Smooth muscle cell (in vitro differentiated cells): ENCODE measurements around the gene CRYBB3. TPM values are rescaled to one million over a fixed set of nuclear protein-coding genes. Genes with fewer than 3 reads are reported as not detected.

Experiments used
- DNase-seq: peaks from one replicate; lab custom pipeline; 2025; ENCODE audit not compliant: unreplicated experiment; lab: John Stamatoyannopoulos, UW
- H2AFZ ChIP-seq: fragments of 200-600 bp; sonication (generic); 2 replicates; pipeline ENCODE4 v1.6.0; 2016; ENCODE audit warnings: antibody characterized with exemption, low read depth, mild to moderate bottlenecking
- H3F3A ChIP-seq: fragments of 200-600 bp; sonication (generic); 2 replicates; pipeline ENCODE4 v1.6.0; 2017; ENCODE audit warnings: antibody characterized with exemption, low read depth
- H3K27ac ChIP-seq: fragments of 200-600 bp; sonication (generic); 2 replicates; pipeline ENCODE4 v1.5.1; 2016; ENCODE audit warnings: low read depth, mild to moderate bottlenecking
- H3K27me3 ChIP-seq: fragments of 200-600 bp; sonication (generic); 2 replicates; pipeline ENCODE4 v1.6.1; 2016; ENCODE audit warnings: low read depth, mild to moderate bottlenecking
- H3K36me3 ChIP-seq: fragments of 200-600 bp; sonication (generic); 2 replicates; pipeline ENCODE4 v1.5.1; 2016; ENCODE audit warnings: low read depth
- H3K4me1 ChIP-seq: fragments of 200-600 bp; sonication (generic); 2 replicates; pipeline ENCODE4 v1.5.1; 2016; ENCODE audit warnings: low read depth
- H3K4me2 ChIP-seq: fragments of 200-600 bp; sonication (generic); 2 replicates; pipeline ENCODE4 v1.6.0; 2016; ENCODE audit warnings: mild to moderate bottlenecking
- H3K4me3 ChIP-seq: fragments of 200-600 bp; sonication (generic); 2 replicates; pipeline ENCODE4 v1.5.1; 2016; ENCODE audit warnings: mild to moderate bottlenecking
- H3K79me2 ChIP-seq: fragments of 200-600 bp; sonication (generic); 2 replicates; pipeline ENCODE4 v1.6.0; 2016; ENCODE audit warnings: low read depth, mild to moderate bottlenecking
- H3K9ac ChIP-seq: fragments of 200-600 bp; sonication (generic); 2 replicates; pipeline ENCODE4 v1.6.0; 2016; ENCODE audit warnings: low read depth
- H3K9me3 ChIP-seq: fragments of 200-600 bp; sonication (generic); replicated peaks from 2 replicates; pipeline ENCODE4 v1.5.1; 2016; ENCODE audit warnings: low read depth
- H4K20me1 ChIP-seq: fragments of 200-600 bp; sonication (generic); 2 replicates; pipeline ENCODE4 v1.6.0; 2016; ENCODE audit warnings: low read depth
- WGBS: methylation state at CpG from one replicate; pipeline ENCODE4 v1.1.7; 2016; ENCODE audit warnings: low lambda C conversion rate; 5-methylcytosine and 5-hydroxymethylcytosine counted together
- polyA plus RNA-seq: library from polyadenylated mRNA; unstranded; fragments of >200 nt; fragmentation: Nextera tagmentation; extraction: Ambion mirVana; gene quantifications from 2 replicates; pipeline ENCODE4 v1.2.1, GENCODE V29; 2016
- total RNA-seq: library from RNA; depleted of rRNA; stranded (reverse); fragments of >200 nt; gene quantifications from 2 replicates; pipeline ENCODE4 v1.2.3, GENCODE V29; 2014
- TF ChIP-seq, protein P1 (sequence below): fragments of 200-600 bp; sonication (generic); IDR thresholded peaks from 2 replicates; pipeline ENCODE4 v1.5.1; 2017; ENCODE audit warnings: borderline replicate concordance, mild to moderate bottlenecking, antibody characterized with exemption; ENCODE audit not compliant: insufficient read depth, poor library complexity, severe bottlenecking

CRYBB3 gene
- total and polyA plus RNA-seq, 2 experiments from 2014 or later, result not detected

DNA sequence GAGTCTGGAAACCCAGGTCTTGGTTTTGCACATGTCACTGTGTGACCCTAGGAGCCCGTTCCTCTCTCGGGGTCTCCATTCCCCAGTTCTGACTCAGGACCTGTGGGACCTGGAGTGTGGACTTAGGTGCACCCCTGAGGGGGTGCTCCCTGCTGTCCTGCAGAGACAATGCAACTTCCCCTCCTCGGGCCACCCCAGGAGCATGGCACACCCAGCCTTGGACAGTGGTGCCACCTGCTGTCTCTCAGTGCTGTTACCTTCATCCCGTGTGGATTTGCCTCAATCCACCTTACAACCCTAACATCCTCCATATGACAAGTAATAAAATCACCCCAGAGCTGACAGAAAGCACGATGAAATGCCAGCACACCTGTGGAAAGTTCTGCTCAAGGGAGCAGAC lies 27.5 kb upstream of the CRYBB3 start:
- no peak overlapping the region for H3K4me3 ChIP-seq
- no peak for DNase-seq
- H3K4me1 ChIP-seq, result no peaks in the 10 kb centered on the region
- no peaks in the 10 kb centered on the region for H3K79me2 ChIP-seq
- no peaks in the 10 kb centered on the region for H3K9me3 ChIP-seq
- H3K36me3 ChIP-seq, result no peaks in the 10 kb centered on the region
- 75% methylated on average over 5 of the region's 5 CpGs for WGBS
- H3K27ac ChIP-seq, result no peak overlapping the region
- no peak overlapping the region for H3K9ac ChIP-seq
- no peaks in the 10 kb centered on the region for H3F3A ChIP-seq
- H4K20me1 ChIP-seq, result peaks cover 8% of the 10 kb centered on the region
- H3K4me2 ChIP-seq, result no peak overlapping the region
- TF ChIP-seq, protein P1, sequence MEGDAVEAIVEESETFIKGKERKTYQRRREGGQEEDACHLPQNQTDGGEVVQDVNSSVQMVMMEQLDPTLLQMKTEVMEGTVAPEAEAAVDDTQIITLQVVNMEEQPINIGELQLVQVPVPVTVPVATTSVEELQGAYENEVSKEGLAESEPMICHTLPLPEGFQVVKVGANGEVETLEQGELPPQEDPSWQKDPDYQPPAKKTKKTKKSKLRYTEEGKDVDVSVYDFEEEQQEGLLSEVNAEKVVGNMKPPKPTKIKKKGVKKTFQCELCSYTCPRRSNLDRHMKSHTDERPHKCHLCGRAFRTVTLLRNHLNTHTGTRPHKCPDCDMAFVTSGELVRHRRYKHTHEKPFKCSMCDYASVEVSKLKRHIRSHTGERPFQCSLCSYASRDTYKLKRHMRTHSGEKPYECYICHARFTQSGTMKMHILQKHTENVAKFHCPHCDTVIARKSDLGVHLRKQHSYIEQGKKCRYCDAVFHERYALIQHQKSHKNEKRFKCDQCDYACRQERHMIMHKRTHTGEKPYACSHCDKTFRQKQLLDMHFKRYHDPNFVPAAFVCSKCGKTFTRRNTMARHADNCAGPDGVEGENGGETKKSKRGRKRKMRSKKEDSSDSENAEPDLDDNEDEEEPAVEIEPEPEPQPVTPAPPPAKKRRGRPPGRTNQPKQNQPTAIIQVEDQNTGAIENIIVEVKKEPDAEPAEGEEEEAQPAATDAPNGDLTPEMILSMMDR, result no peak
- H3K27me3 ChIP-seq, result no peaks in the 10 kb centered on the region
- no peak overlapping the region for H2AFZ ChIP-seq

DNA sequence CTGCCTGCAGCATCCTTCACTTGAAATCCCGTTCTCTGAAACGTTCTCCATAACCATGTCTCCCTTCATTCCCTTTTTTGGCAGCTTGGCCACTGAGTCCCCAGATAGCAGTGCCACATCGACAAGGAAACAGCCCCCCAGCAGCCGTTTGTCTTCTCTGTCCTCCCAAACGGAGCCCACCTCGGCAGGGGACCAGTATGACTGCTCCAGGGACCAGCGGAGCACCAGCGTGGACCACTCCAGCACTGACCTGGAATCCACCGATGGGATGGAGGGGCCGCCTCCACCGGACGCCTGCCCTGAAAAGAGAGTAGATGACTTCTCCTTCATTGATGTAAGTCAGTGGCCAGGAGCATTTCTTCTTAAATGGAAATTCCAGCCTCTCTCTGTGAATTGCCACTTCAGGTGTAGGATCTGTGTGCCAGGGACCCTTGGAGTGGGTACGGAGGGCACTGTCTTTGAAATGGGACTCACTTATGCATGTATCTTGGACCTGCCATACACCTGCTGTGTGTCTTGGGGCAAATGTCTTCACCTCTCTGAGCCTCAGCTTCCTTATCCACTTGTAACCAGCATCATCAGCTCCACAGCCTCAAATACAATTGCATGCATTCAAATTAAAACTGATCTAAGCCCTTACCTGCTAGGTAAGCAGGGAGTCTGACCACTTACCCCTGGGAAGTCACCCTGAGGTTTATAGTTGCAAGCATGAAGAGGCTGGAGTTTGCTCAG lies 25.3 kb upstream of the CRYBB3 start:
- WGBS, result 97% methylated on average over 13 of the region's 13 CpGs
- Histone ChIP-seq H4K20me1 (peaks cover 1% of the 10 kb centered on the region), H3F3A (no peaks in the 10 kb centered on the region), H3K79me2 (no peaks in the 10 kb centered on the region), H3K9ac (no peak overlapping the region), H2AFZ (no peak overlapping the region), H3K27me3 (no peaks in the 10 kb centered on the region), H3K9me3 (no peaks in the 10 kb centered on the region), H3K4me2 (no peak overlapping the region), H3K4me1 (no peaks in the 10 kb centered on the region), H3K36me3 (no peaks in the 10 kb centered on the region), H3K27ac (no peak overlapping the region), H3K4me3 (no peak overlapping the region)
- TF ChIP-seq, protein P1, result no peak
- DNase-seq, result no peak

DNA sequence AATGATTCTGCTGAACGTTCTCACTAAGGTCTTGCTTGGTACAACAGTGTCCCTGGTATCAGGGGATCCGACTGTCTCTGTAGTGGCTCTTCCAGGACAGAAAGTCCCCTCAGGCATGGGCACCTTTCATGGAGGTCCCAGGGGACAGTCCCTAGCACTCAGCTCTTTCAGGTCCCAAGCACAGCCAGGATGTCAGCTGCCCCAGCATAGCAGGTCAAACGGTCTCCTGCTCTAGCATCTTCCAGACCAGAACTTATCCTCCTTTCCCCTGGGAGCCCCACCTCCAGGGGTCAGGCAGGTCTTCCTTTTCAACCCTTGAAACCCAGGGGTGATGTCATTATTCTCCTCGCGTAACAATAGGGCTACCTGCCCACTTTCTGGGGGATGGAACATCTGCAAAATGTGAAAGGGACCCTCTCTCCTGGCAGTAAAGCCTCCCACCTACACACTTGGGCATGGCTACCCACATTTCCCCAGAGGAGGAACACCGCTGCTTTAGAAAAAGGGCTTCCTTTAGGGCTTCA lies 24.7 kb upstream of the CRYBB3 start:
- no peaks in the 10 kb centered on the region for H3K27me3 ChIP-seq
- H3K27ac ChIP-seq, result no peak overlapping the region

More for the DNA sequence above, 24.7 kb upstream of the CRYBB3 start:
- H3K9me3 ChIP-seq, result no peaks in the 10 kb centered on the region
- H2AFZ ChIP-seq, result no peak overlapping the region
- DNase-seq, result no peak
- H3K4me3 ChIP-seq, result no peak overlapping the region
- no peaks in the 10 kb centered on the region for H4K20me1 ChIP-seq
- TF ChIP-seq, protein P1, result no peak
- 94% methylated on average over 6 of the region's 6 CpGs for WGBS
- H3F3A ChIP-seq, result no peaks in the 10 kb centered on the region
- no peak overlapping the region for H3K4me2 ChIP-seq
- H3K4me1 ChIP-seq, result no peaks in the 10 kb centered on the region
- H3K79me2 ChIP-seq, result no peaks in the 10 kb centered on the region
- peaks cover 4% of the 10 kb centered on the region for H3K36me3 ChIP-seq
- H3K9ac ChIP-seq, result no peak overlapping the region
